Large intestine (tissue), 1 donor: ENCODE results near the gene GPR45. TPM values are rescaled to one million over a fixed set of nuclear protein-coding genes. Genes with fewer than 3 reads are reported as not detected.

Experiments
- polyA plus RNA-seq: library from polyadenylated mRNA; unstranded; fragments of 120-200 nt; gene quantifications from one replicate; pipeline ENCODE4 v1.2.1, GENCODE V29; 2013

GPR45 gene
- polyA plus RNA-seq, 1 donor, result 0.09 TPM

Other genes starting within 250 kb of the GPR45 start
- 32.8 TPM for gene MRPS9, start 203.7 kb upstream of the GPR45 start, polyA plus RNA-seq
- 14.4 TPM for gene TGFBRAP1, start 88.0 kb downstream of the GPR45 start, polyA plus RNA-seq
- gene C2orf49, start 95.8 kb downstream of the GPR45 start, polyA plus RNA-seq, result 21.7 TPM
- gene FHL2, start 157.3 kb downstream of the GPR45 start, polyA plus RNA-seq, result 28.3 TPM